DLD1 (cell line): ENCODE results near the gene LPGAT1.
"Not testable (repeated sequence)": the region's sequence is repeated elsewhere in the genome, so short reads cannot be mapped to it uniquely, and the experiment has no call there.

Source experiments
- in situ Hi-C: cut with HindIII; loops from 2 replicates; pipeline ENCODE4 v1.10.0; 2017; ENCODE audit warnings: low sequenced_read_pairs

Gene LPGAT1

DNA sequence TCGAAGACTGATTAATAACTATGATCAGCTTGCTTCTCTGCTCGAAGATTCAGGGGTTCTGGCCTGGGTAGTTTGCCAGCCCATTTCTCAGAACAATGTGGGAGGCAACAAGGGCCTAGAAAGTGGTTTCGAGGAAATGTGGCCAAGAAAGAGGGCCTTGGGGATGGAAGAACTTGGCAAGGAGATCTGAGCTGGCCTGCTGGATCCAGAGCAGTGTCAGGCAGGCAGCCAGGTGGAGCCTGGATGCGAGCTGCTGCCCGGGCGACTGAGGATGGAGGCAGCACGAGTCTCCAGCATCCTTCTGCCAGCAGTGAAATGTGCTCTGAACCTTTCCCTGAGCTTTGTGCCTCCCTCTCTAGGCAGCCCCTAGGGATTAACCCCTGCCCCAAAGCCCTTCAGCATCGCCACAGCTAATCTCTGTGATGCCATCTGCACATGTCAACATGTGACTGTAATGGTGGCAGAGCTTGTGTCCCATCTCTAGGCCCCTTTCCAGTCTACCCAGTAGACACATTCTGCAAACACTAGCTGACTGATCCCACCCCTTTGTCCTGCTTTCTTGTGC is 94.1 kb downstream of the LPGAT1 start:
- in situ Hi-C loops: no loop called here

DNA sequence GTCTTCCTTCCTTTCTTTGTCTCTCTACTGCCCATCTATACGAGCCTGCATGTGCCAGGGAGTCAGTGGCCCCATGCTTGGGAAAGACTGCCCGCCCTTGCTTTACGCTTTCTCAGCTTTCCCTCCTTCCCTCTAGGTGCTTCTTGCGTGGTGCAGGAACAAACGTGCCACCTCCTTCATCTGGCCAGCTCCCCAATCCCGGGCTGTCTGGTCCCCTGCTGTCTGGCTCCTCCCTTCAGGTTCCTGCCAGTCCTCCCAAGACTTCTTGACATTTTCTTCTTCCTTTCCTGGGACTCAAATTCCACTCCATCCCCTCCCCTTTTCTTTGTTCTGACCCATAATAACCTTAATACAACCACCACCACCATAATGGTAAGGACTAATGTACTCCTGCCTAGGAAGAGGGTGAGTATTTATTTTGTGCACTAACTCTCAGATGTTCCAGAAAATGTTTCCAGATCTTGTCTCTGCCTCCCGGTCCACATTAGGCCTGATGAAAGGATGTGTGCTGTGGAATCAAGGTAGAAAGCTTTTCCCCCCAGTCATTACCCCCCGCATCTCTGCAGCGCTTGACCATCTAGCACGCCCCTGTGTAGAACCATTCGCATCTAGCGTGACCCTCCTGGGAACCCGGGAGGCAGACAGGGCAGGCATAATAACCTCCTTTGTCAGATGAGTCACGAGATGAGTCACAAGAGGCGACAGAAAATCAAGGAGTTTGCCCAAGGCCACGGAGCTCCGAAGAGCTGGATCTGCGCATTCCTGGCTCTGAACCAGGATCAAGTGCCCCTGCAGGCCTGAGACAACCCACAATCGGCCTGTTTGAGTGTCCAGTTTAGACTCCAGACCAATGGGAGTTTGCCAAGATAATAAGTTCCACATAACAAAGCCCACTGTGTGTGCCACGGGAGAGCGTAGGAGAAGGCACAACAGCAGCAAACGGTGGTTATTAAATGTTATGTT is 95.1 kb downstream of the LPGAT1 start:
- in situ Hi-C loops: no loop called here

DNA sequence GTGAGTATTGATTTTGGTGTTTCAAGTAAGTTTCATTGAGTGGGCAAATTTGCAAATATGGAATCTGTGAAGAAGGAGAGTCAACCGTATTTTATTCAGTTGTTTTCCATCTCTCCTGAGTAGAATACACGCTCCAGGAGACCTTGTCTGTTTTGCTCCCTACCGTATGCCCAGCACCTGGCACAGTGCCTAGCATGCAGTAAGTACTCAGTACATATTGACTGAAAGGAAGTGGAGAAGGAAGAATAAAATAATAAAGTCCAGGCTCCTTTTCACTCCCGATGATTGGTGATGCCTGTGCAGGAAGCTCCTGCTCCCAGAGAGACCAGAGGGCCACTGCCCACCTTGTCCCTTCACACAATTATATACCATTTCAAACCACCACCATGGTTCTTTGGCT is 95.8 kb downstream of the LPGAT1 start:
- in situ Hi-C loops: loop anchor here (5.0 kb wide), 1 partner anchor 42 kb away; no protein-coding TSS in a partner anchor

DNA sequence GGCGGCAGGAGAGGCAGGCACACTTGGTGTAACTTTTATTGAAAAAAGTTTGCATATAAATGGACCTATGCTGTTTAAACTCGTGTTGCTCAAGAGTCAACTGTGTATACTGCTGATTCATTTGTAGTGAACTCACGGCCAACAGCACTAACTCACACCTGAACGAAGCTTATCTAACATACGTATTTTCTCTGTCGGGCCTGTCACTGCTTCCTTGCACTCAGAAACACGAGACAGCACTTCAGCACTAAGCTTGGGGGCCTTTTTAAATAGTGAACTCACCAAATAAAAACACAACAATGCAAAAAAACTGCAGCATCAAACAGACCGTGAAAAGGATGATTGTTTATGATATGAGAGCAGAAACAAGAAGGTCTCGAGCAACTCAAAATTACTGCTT is 96.2 kb downstream of the LPGAT1 start:
- in situ Hi-C loops: loop anchor here (5.0 kb wide), 1 partner anchor 42 kb away; no protein-coding TSS in a partner anchor

DNA sequence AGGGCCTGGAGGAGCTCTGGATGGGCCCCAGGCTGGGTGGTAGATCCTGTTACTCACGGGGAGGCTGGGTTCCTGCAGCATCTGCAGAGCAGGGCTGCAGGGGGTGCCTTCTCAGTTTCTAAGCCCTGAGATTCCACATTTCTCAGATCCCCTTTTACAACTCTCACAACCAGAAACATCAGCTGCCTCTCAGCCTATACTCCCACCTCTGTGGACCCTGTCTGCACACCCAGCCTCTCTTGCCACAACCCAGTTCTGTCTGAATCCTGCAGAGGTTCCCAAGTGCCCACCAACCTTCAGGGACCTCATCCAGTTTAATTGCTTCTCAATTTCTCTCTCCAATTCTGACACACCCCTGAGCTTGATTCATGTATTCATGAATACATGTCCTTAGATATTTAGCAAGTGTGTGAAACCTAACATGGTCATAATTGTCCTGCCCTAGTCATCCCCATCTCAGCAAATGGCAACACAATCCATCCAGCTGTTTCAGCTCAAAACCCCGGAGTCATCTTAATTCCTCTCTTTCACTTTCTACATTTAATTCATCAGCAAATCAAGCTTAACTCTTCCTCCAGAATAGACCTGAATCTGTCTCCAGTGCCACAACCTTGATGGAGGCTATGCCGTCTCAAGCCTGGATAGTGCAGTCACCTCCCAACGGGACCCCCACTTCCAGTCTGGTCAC is 98.1 kb downstream of the LPGAT1 start:
- in situ Hi-C loops: loop anchor here (5.0 kb wide), 1 partner anchor 40 kb away; no protein-coding TSS in a partner anchor

DNA sequence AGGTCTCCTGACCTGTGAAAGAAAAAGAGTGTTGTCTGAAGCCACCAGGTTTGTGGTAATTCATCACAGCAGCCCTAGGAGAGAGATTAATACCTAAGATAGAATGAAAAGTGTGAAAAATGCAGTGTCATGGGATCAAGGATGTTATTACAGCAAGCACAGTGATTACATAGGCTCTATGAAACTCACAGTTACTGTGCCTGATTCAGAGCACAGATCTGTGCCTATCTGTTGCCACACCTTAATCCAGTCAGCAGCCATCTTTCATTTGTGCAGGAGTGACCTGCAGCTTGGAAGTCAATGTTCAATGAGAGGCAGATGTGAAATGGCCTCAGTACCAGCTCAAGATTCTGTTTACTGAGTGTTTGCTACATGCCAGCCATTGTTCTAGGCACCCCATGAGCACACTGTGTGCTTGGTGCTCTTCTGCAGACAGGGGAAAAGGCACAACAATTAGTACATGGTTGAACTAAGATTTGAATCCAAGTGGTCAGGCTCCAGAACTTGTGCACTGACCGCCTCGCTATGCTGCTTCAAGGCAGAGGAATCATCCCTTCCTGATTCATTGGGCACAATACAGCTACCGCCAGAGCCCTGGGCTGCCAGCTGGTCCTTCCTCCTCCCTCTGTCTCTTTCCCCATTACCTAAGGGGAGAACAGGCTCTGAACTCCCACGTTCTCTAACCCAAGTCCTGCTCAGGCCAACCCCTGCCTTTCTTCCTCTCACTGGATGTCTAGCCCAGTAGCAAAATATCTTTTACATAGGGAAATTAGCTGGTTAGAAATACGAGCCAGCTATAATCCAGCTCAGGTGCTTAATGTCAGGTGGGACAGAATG is 98.9 kb downstream of the LPGAT1 start:
- in situ Hi-C loops: loop anchor here (5.0 kb wide), 1 partner anchor 39 kb away; no protein-coding TSS in a partner anchor

DNA sequence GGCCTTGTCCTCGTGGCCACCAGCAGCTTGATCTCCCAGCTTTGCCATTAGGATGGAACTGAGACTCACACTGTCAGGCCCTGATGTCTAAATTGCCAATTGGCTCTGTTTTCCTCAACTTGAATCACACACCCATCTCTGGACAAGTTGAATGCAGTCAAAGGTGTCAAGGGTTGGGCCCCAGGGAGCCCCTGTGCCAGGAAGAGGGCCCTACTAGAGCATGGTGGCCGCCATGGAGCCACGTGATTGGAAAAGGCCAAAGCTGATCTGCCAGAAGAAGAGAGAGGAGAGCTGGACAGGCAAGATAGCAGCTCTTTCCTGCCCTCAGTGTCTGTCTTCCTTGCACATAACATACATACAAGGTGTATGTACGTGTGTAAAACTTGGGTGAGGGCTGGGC is 100.2 kb downstream of the LPGAT1 start:
- in situ Hi-C loops: loop anchor here (5.0 kb wide), 1 partner anchor 38 kb away; no protein-coding TSS in a partner anchor

DNA sequence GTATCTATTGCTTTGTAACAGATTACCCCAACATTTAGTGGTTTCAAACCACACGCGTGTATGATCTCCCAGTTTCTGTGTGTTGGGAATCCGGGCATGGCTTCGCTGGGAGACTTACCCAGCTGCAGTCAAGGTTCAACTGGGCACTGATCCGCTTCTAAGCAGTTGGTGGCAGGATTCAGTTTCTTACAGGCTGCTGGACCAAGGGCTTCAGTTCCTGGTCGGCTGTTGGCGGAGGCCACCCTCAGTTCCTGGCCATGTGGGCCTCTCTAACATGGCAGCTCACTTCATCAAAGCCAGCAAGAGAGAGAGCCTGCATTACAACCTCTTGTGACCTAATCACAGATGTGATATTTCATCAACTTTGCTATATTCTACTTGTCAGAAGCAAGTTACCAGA is 101.3 kb downstream of the LPGAT1 start:
- in situ Hi-C loops: no loop called here

DNA sequence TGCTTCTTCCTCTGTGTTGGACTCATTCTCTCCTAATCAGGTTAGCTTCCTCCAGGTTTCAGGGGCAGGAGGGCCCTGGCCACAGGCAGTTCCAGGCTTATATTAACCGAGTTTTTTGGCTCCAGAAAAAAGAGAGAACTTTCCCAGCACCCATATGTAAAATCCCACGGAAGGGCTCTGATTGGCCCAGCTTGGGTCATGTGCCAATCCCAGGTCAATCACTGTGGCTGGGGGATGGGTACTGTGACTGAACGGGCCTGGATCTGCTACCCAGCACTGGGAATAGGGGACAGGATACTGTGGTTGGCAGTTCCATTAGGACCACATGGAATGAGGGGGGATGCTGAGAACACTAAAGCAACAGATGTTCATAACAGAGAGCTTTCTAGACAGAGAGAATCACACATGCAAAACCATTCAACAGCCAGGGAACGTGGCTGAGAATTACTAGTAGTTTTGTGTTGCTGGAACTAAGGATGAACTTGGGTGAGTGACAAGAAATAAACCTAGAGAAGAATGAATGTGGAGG is 104.0 kb downstream of the LPGAT1 start:
- in situ Hi-C loops: no loop called here

DNA sequence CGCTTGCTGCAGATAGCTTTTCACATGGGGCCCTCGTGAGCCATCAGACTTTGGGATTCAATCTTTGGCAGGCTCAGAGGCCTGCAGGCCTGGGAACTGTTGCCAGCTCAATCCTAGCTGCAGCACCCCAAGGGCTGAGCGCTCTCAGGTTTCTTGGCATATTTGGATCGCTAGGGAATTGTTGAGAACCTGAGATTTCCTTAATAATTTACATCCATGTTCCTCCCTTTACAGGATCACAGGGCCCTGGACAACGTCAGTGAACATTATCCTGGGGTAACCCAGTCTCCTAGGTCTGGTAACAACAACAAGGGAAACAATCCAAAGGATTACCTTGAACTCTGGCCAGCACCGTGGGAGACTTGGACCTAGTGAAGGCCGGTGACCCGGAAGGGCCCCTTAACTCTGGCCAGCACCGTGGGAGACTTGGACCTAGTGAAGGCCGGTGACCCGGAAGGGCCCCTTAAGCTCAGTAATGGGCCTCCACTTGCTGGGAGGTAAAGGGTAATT is 105.8 kb downstream of the LPGAT1 start:
- in situ Hi-C loops: no loop called here

DNA sequence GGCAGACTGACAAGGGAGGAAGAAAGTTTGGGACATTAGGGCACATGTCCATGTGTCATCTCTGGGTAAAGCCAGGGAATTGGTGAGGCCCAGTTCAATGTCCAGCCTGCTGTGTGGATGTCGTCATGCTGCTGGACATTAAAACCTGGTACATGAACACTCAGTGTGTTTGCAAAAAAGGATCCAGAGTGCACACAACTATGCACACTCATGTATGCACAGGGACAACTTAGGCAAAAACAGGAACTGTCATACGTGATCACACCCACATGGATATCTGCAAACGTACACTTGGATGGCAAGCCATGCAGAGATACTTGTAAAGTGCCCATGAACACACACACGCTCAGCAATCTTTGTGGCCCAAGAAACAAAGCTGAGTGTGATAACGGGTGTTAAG is 107.3 kb downstream of the LPGAT1 start:
- in situ Hi-C loops: no loop called here

DNA sequence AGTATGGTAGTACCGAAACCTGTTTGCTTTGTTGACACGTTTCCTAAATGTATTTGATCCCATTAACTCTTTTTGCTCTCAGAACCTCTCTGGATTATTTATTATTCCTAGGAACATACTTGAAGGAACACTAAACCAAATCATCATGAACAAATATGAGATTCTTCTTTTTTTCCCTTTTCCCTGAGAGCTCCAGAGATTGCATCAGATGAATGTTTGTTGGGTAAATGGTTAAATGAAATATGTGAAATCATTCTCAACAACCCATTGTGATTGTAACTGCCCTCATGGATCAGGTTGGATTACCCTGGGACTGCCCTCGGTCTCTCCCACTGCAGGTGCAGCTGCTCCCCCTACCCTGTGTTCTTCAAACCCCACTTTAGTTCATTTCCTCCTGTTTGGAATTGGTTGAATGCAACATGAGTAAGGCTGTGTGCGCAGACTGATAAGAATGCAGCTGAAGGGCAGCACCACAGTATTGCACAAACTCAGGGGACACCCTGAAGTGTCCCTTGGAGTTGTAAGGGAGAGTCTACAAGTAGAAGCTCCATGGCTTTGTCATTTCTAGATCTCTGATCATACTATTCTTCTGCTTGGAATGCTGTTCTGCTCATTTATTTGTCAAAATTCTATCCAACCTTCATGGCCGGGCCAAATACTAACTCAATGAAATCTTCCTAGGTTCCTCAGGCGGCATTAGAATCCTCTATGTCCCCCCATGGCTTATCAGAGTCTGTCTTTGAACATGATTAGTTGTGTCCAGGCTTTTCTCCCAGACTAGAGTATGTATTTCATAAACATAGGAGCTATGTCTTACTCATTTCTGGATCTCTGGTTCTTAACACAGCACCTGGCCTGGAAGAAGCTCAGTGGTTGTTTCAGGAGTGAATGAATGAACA is 108.0 kb downstream of the LPGAT1 start:
- in situ Hi-C loops: no loop called here

DNA sequence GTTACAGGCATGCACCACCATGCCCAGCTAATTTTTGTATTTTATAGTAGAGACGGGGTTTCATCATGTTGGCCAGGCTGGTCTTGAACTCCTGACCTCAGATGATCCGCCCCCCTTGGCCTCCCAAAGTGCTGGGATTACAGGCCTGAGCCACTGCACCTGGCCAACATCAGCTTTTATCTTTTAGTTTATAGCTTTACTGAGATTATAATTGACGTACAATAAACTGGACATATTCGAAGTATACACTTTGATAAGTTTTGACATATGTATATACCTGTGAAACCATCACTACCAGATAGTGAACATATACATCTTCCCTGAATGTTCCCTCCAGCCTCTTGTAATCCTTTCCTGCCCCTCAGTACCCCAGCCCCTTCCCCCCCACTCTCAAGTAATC is 114.0 kb downstream of the LPGAT1 start:
- in situ Hi-C loops: not testable (repeated sequence)

DNA sequence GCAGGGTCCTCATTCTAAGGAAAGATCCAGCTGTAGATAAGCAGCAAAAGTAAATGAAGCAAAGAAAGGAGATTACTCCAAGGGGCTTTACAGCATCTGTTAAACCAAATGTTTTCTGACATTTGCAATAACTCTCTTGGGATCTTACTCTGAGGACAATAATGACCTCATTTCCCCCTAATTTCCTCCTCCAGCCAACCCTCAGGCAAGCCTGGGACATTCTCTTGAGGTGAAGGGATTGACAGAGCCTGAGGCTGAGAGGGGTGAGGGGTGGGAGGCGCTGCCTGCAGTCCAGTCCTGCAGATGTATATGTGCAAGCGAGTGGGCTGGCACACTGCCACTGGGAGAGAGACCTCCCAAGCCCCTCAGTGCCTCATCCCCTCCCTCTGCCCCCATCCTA is 114.6 kb downstream of the LPGAT1 start:
- in situ Hi-C loops: no loop called here

DNA sequence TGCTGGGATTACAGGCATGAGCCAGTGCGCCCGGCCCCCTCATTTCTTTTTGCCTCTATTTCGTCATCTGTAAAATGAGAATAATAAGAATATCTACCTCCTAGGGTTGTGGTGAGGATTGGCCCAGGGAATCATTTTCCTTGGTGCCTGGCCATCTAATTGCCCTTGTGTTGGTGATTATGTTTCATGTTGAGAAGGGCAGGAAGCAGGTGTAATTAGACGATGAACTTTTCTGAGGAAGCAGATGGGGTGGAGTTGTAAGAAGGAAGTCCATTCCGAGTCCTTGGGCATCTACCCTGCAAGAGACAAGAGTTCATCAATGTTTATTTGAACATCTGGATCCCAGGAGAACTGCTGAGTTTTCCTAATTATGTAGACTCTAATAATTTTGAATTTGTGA is 116.4 kb downstream of the LPGAT1 start:
- in situ Hi-C loops: no loop called here

DNA sequence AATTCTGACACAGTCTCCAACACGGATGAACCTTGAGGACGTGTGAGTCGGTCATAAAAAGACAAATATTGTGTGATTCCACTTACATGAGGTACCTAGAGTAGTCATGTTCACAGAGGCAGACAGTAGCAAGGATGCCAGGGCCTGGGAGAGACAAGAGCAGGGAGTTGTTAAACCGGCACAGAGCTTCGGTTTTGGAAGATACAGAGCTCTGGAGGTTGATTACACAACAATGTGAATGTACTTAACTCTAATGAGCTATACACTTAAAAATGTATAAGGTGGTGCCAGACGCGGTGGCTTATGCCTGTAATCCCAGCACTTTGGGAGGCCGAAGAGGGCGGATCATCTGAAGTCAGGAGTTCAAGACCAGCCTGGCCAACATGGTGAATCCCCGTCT is 117.3 kb downstream of the LPGAT1 start:
- in situ Hi-C loops: no loop called here

DNA sequence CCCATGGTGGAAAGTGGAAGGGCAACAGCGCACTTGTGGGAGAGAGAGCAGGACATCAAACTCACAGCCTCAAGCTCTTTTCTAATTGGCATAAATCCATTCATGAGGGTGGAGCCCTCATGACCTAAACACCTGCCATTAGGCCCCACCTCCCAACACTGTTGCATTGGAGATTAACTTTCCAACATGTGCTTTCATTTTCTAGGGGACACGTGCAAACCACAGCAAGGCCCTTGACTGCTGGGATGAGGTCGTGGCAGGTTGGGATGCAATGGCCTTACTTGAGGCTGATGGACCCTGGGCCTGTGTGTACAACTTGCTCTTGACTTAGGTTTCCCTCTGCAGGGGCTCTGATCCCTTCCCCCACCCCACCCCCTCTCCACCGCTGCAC is 119.3 kb downstream of the LPGAT1 start:
- in situ Hi-C loops: no loop called here

DNA sequence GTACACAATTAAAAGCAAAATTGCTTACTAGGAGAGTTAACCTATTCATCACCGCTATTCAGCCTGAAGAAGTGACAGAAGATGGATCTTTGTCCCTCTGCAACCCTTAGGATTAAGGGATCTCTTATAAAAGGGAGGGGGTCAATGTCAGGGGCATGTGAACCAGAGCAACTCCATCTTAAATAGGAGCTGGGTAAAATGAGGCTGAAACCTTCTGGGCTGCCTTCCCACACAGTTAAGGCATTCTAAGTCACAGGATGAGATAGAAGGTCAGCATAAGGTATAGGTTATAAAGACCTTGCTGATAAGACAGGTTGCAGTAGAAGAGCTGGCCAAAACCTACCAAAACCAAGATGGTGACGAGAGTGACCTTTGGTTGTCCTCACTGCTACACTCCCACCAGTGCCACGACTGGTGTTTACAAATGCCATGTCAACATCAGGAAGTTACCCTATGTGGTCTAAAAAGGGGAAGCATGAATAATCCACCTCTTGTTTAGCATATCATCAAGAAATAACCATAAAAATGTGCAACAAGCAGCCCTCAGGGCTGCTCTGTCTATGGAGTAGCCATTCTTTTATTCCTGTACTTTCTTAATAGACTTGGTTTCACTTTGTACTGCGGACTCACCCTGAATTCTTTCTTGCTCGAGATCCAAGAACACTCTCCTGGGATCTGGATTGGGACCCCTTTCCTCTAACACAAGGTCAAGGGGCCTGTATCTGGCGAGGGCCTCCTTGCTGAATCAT is 119.8 kb downstream of the LPGAT1 start:
- in situ Hi-C loops: no loop called here
